HL-60 (cell line): ENCODE results near the gene MAN2B1.

Source experiments
- DNase-seq, 2 experiments: peaks; one replicate each; pipeline ENCODE4 v3.0.0-alpha.2; 2010 to 2020; ENCODE audit warnings: low read depth in 1 of 2, low spot score in 1 of 2
- H3K27ac ChIP-seq: fragments of 250-450 bp; sonication (Bioruptor Pico); replicated peaks from 2 replicates; pipeline ENCODE4 v1.5.1; 2020; ENCODE audit warnings: mild to moderate bottlenecking, moderate library complexity
- H3K27me3 ChIP-seq: fragments of 250-450 bp; sonication (Bioruptor Pico); 2 replicates; pipeline ENCODE4 v1.5.1; 2021; ENCODE audit warnings: mild to moderate bottlenecking, moderate library complexity; ENCODE audit not compliant: insufficient read depth, poor library complexity, severe bottlenecking
- H3K4me3 ChIP-seq: replicated peaks from 2 replicates; pipeline ENCODE4 v1.5.1; 2011; ENCODE audit warnings: mild to moderate bottlenecking, control low read depth, low read length; ENCODE audit not compliant: insufficient read depth
- GABPA ChIP-seq: IDR thresholded peaks from 2 replicates; pipeline ENCODE4 v1.6.1; 2012; ENCODE audit warnings: low read depth
- POLR2AphosphoS5 ChIP-seq: IDR thresholded peaks from 2 replicates; pipeline ENCODE4 v1.6.1; 2012; ENCODE audit warnings: low read depth
- SPI1 ChIP-seq: IDR thresholded peaks from 2 replicates; pipeline ENCODE4 v1.6.1; 2012; ENCODE audit warnings: low read depth, mild to moderate bottlenecking, borderline replicate concordance
- TF ChIP-seq, protein P1 (sequence below): IDR thresholded peaks from one replicate; pipeline ENCODE4 v1.5.1; 2011; ENCODE audit warnings: low read length, control low read depth, inconsistent platforms; ENCODE audit not compliant: insufficient read depth
- TF ChIP-seq, protein P2 (sequence below): IDR thresholded peaks from 2 replicates; pipeline ENCODE4 v1.6.1; 2012; ENCODE audit warnings: low read depth; ENCODE audit not compliant: insufficient replicate concordance

The MAN2B1 gene

DNA sequence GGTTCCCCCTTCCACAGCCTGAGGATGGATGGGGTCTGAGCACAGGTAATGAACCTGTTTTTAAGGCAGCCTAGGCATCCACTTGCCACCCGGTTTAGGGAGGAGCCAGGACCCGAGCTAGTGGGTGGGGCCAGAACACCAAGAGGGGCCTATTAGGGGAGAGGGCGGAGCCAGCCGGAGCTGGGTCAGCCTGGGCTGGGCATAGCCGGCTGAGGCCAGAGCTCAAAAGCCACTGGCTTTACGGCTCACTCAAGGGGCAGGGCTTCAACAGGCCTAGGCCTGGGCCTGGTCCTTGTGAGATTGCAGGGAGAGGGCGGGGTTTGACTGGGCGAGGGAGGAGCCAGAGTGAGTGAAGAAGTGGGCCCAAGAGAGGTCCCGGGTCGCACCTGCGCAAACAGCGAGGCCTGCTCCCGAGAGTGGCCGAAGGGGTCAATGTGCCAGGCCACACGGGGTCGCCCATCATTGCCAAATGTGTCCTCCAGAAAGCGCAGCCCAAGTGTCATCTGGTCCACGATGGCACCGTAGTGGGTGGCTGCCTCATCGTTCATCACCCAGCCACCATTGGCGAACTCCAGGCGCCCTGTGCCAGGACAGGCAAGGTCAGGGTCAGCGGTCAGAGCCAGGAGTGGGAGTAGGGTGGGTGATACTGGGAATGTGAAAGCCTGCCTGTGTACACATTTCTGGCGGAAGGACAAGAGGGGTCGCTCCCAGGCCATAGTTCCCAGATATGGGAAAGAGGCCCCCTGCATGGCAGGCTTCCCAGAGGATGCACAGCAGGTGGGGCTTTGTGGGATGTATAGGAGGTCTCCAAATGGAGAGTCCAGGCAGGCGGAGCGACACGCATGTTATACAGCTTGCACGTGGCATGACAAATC, 1.9 kb downstream of the MAN2B1 start:
- no peak for DNase-seq
- H3K4me3 ChIP-seq: no peak overlapping the region
- no peaks in the 10 kb centered on the region for H3K27me3 ChIP-seq
- TF ChIP-seq, protein P1, sequence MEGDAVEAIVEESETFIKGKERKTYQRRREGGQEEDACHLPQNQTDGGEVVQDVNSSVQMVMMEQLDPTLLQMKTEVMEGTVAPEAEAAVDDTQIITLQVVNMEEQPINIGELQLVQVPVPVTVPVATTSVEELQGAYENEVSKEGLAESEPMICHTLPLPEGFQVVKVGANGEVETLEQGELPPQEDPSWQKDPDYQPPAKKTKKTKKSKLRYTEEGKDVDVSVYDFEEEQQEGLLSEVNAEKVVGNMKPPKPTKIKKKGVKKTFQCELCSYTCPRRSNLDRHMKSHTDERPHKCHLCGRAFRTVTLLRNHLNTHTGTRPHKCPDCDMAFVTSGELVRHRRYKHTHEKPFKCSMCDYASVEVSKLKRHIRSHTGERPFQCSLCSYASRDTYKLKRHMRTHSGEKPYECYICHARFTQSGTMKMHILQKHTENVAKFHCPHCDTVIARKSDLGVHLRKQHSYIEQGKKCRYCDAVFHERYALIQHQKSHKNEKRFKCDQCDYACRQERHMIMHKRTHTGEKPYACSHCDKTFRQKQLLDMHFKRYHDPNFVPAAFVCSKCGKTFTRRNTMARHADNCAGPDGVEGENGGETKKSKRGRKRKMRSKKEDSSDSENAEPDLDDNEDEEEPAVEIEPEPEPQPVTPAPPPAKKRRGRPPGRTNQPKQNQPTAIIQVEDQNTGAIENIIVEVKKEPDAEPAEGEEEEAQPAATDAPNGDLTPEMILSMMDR: no peak
- TF ChIP-seq POLR2AphosphoS5 (no peak), GABPA (no peak), SPI1 (no peak)
- TF ChIP-seq, protein P2, sequence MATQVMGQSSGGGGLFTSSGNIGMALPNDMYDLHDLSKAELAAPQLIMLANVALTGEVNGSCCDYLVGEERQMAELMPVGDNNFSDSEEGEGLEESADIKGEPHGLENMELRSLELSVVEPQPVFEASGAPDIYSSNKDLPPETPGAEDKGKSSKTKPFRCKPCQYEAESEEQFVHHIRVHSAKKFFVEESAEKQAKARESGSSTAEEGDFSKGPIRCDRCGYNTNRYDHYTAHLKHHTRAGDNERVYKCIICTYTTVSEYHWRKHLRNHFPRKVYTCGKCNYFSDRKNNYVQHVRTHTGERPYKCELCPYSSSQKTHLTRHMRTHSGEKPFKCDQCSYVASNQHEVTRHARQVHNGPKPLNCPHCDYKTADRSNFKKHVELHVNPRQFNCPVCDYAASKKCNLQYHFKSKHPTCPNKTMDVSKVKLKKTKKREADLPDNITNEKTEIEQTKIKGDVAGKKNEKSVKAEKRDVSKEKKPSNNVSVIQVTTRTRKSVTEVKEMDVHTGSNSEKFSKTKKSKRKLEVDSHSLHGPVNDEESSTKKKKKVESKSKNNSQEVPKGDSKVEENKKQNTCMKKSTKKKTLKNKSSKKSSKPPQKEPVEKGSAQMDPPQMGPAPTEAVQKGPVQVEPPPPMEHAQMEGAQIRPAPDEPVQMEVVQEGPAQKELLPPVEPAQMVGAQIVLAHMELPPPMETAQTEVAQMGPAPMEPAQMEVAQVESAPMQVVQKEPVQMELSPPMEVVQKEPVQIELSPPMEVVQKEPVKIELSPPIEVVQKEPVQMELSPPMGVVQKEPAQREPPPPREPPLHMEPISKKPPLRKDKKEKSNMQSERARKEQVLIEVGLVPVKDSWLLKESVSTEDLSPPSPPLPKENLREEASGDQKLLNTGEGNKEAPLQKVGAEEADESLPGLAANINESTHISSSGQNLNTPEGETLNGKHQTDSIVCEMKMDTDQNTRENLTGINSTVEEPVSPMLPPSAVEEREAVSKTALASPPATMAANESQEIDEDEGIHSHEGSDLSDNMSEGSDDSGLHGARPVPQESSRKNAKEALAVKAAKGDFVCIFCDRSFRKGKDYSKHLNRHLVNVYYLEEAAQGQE: no peak
- peak overlapping the region; percentile 85 for H3K27ac ChIP-seq

DNA sequence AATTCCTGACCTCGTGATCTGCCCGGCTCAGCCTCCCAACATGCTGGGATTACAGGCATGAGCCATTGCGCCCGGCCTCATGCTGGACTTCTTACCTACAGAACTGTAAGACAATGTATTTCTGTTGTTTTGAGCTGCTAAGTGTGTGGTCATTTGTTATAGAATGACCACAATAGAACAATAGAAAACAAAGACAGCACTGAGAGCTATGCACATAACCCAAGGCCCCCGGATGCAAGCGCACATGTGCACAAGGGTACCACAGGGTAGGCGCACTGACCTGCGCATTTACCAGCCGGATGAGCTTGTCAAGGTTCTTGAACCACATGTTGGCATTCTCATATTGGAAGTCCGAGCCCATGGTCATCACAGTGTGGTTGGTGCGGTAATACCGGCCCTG, 5.6 kb downstream of the MAN2B1 start:
- Histone ChIP-seq H3K27me3 (no peaks in the 10 kb centered on the region), H3K27ac (no peak overlapping the region), H3K4me3 (no peak overlapping the region)
- no peak for DNase-seq
- no peak for TF ChIP-seq GABPA

DNA sequence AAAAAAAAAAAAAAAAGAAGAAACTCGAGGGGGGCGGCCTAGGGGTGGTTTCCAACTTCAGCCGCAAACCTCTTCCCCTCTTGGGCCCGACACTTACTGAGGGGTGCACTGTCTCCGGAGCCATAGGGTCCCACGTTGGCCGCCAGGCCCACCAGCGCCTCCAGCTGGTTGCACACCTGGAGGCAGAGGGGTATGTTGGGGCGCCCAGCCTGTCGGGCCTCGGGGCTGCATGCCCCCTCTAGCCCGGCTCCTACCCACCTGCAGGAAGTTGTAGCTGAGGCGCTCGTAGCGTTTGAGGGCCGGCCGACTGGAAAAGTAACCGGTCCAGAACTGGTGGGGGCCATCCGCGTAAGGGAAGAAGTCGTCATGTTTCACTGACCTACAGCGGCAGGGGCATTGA, 8.6 kb downstream of the MAN2B1 start:
- Histone ChIP-seq H3K4me3 (no peak overlapping the region), H3K27ac (no peak overlapping the region), H3K27me3 (no peaks in the 10 kb centered on the region)
- DNase-seq: no peak
- TF ChIP-seq GABPA (no peak), POLR2AphosphoS5 (no peak), SPI1 (no peak)
- TF ChIP-seq, protein P2: no peak
- TF ChIP-seq, protein P1: no peak

DNA sequence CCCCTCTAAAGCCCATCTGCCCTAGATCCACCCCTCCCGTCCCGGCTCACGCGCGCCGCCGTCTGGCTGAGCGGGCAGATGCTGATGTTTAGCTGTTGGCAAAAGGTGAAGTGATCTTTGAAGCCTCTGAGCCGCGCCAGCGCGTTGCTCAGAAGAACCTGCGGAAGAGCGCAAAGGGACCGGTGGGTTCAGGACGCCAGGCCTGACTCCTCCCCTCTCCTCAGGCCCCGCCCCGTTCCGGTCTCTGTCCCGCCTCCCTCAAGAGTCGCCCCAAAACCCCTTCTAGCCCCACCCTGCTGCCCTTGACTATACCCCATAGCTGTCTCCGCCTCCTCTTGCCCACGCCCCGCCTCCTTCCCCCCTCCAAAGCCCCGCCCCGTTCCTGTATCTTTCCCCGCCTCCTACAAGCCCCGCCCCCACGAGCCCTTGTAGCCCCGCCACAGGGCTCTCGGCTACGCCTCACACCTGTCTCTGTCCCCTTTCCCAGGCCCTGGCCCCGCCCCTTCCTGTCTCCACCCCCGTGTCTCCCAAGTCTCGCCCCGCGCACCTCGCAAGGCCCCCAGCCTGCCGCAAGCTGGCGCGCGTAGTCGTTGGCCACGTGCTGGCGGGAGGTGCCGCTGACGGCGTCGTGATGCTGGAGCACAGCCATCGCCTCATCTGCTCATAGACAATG, 9.5 kb downstream of the MAN2B1 start:
- H3K27ac ChIP-seq: no peak overlapping the region
- TF ChIP-seq POLR2AphosphoS5: peak; percentile 22; the same call in 1 of the 2 replicates
- TF ChIP-seq GABPA: no peak
- H3K4me3 ChIP-seq: no peak overlapping the region
- no peak for DNase-seq
- H3K27me3 ChIP-seq: no peaks in the 10 kb centered on the region
